Natural killer cell (primary cell): ENCODE results near the gene LAIR2. TPM values are rescaled to one million over a fixed set of nuclear protein-coding genes. Genes with fewer than 3 reads are reported as not detected.

Experiments
- ATAC-seq, 3 donors: fragments of 150-1000 bp in 2 of 3; fragments of 200-7000 bp in 1 of 3; cut with Tn5 transposase; 1 replicate in 1 of 3; 2 replicates in 2 of 3; pipeline ENCODE4 v1.10.0; 2021; ENCODE audit warnings: mild to moderate bottlenecking in 2 of 3, moderate library complexity in 2 of 3
- DNase-seq, 2 donors: peaks; one replicate each; pipeline versions ENCODE4 v3.0.0 to v3.0.0-alpha.2; 2013 to 2021; ENCODE audit warnings: mixed read lengths in 1 of 2
- H3K27ac ChIP-seq: one replicate; pipeline ENCODE4 v1.5.1; 2013; ENCODE audit warnings: mild to moderate bottlenecking, low read length
- H3K27me3 ChIP-seq: one replicate; pipeline ENCODE4 v1.6.1; 2013; ENCODE audit warnings: low read length; ENCODE audit not compliant: control insufficient read depth, insufficient read depth
- H3K36me3 ChIP-seq: one replicate; pipeline ENCODE4 v1.6.1; 2013; ENCODE audit warnings: low read length; ENCODE audit not compliant: control insufficient read depth, insufficient read depth
- H3K4me1 ChIP-seq: one replicate; pipeline ENCODE4 v1.6.1; 2013; ENCODE audit warnings: low read length; ENCODE audit not compliant: control insufficient read depth, insufficient read depth
- H3K4me3 ChIP-seq: one replicate; pipeline ENCODE4 v1.5.1; 2013; ENCODE audit warnings: low read length
- H3K9me3 ChIP-seq: one replicate; pipeline ENCODE4 v1.6.1; 2013; ENCODE audit warnings: low read length; ENCODE audit not compliant: control insufficient read depth, insufficient read depth
- H3K27ac Mint-ChIP-seq, 2 donors: one replicate each; pipeline ENCODE4 v1.8.0; 2022; ENCODE audit warnings: mild to moderate bottlenecking in 2 of 2, mixed read lengths in 2 of 2, moderate library complexity in 1 of 2
- H3K27me3 Mint-ChIP-seq, 2 donors: one replicate each; pipeline ENCODE4 v1.8.0; 2022; ENCODE audit warnings: low read depth in 2 of 2, mixed read lengths in 2 of 2
- H3K36me3 Mint-ChIP-seq: one replicate; pipeline ENCODE4 v1.8.0; 2022; ENCODE audit warnings: mixed read lengths
- H3K4me1 Mint-ChIP-seq, 2 donors: one replicate each; pipeline ENCODE4 v1.8.0; 2022; ENCODE audit warnings: mixed read lengths in 2 of 2
- H3K4me3 Mint-ChIP-seq: one replicate; pipeline ENCODE4 v1.8.0; 2022; ENCODE audit warnings: mild to moderate bottlenecking, moderate library complexity, mixed read lengths
- H3K9me3 Mint-ChIP-seq, 2 donors: one replicate each; pipeline ENCODE4 v1.8.0; 2022; ENCODE audit warnings: mixed read lengths in 2 of 2
- WGBS: methylation state at CpG from one replicate; pipeline ENCODE4 v1.1.7; 2013; ENCODE audit warnings: missing lambda C conversion rate; ENCODE audit not compliant: insufficient coverage; 5-methylcytosine and 5-hydroxymethylcytosine counted together
- intact Hi-C: fragments of 100-400 bp; cut with micrococcal nuclease; formaldehyde crosslinking; loops from one replicate; pipeline ENCODE4 v1.14.2; 2022
- total RNA-seq, 4 donors: library from RNA; stranded (reverse); fragments of 120-200 nt in 1 of 4; gene quantifications; one replicate each; pipeline versions ENCODE4 v1.2.3 to v1.2.4, GENCODE V29; 2013 to 2022
- TF ChIP-seq, protein P1 (sequence below): fragments of 200-600 bp; IDR thresholded peaks from one replicate; pipeline ENCODE4 v1.8.0; 2022; ENCODE audit warnings: antibody characterized with exemption

LAIR2 gene
- total RNA-seq, 3 donors from 2014 or later (not counting 1 experiment from before 2014, with no cell fraction given), result 44.1 to 67.7 (median 53.3) TPM

DNA sequence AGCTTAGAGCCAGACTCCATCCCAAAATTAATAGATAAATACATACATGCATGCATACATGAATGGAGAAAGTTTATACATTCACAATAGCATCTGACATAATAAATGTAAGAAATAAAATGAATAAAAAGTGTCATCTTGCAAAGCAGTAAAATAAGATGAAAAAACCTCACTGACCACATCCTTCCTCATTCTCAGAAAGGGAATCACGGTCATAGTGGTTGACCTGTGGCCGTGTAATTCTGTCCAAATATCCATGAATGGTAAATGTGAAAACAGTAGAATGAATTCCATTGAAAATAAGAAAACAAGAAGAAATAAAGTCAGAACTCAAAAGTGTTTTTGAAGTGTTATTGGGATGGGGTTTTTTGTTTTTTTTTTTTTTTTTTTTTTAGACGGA is 19.7 kb upstream of the LAIR2 start:
- no peak overlapping the region for H3K4me3 ChIP-seq
- 0% methylated on average over 1 of the region's 3 CpGs for WGBS
- peaks cover 41% of the 10 kb centered on the region for H3K4me1 ChIP-seq
- DNase-seq, result no peak
- Mint-ChIP-seq H3K36me3 (no peaks in the 10 kb centered on the region), H3K27ac (no peak overlapping the region), H3K27me3 (peaks cover 29 to 31% of the 10 kb centered on the region in 2 donors), H3K4me1 (peaks cover 42 to 60% of the 10 kb centered on the region in 2 donors), H3K9me3 (no peaks in the 10 kb centered on the region), H3K4me3 (peak overlapping the region; percentile 76)
- TF ChIP-seq, protein P1, sequence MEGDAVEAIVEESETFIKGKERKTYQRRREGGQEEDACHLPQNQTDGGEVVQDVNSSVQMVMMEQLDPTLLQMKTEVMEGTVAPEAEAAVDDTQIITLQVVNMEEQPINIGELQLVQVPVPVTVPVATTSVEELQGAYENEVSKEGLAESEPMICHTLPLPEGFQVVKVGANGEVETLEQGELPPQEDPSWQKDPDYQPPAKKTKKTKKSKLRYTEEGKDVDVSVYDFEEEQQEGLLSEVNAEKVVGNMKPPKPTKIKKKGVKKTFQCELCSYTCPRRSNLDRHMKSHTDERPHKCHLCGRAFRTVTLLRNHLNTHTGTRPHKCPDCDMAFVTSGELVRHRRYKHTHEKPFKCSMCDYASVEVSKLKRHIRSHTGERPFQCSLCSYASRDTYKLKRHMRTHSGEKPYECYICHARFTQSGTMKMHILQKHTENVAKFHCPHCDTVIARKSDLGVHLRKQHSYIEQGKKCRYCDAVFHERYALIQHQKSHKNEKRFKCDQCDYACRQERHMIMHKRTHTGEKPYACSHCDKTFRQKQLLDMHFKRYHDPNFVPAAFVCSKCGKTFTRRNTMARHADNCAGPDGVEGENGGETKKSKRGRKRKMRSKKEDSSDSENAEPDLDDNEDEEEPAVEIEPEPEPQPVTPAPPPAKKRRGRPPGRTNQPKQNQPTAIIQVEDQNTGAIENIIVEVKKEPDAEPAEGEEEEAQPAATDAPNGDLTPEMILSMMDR, result no peak
- H3K27ac ChIP-seq, result no peak overlapping the region
- peaks cover 8% of the 10 kb centered on the region for H3K27me3 ChIP-seq
- ATAC-seq, result peak in 1 of 3 donors; percentile 41
- intact Hi-C loops, result loop anchor here (5.0 kb wide), 2 partner anchors 49 to 69 kb away; no protein-coding TSS in a partner anchor
- no peaks in the 10 kb centered on the region for H3K9me3 ChIP-seq
- no peaks in the 10 kb centered on the region for H3K36me3 ChIP-seq

DNA sequence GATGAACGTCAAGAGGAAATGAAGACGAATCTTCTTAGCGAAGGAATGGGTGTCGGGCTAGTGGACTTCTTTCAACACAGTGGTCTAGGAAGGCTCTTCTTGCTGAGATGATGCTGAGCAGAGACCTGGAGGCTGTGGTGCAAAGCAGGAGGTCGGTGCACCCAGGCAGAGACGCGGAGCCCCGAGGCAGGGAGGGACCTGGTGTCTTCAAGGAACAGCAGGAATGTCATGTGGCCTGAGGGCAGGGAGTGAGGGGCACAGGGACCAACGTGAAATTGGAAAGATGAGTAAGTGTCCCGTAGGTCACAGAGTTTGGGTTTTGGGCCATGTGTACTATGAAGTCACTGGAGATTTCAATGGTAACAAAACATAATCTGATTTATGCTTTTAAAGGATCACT is 18.2 kb upstream of the LAIR2 start:
- Histone ChIP-seq H3K4me3 (no peak overlapping the region), H3K36me3 (no peaks in the 10 kb centered on the region), H3K9me3 (no peaks in the 10 kb centered on the region), H3K27me3 (peaks cover 9% of the 10 kb centered on the region), H3K4me1 (peaks cover 36% of the 10 kb centered on the region), H3K27ac (no peak overlapping the region)
- 86% methylated on average over 10 of the region's 10 CpGs for WGBS
- H3K9me3 Mint-ChIP-seq, result no peaks in the 10 kb centered on the region
- H3K4me3 Mint-ChIP-seq, result no peak overlapping the region
- TF ChIP-seq, protein P1, result no peak
- H3K4me1 Mint-ChIP-seq, result peaks cover 33 to 53% of the 10 kb centered on the region in 2 donors
- no peak for DNase-seq
- H3K27me3 Mint-ChIP-seq, result peaks cover 23% of the 10 kb centered on the region in 2 donors
- ATAC-seq, result no peak
- H3K36me3 Mint-ChIP-seq, result no peaks in the 10 kb centered on the region
- H3K27ac Mint-ChIP-seq, result no peak overlapping the region
- intact Hi-C loops, result loop anchor here (5.0 kb wide), 2 partner anchors 48 to 68 kb away; no protein-coding TSS in a partner anchor

DNA sequence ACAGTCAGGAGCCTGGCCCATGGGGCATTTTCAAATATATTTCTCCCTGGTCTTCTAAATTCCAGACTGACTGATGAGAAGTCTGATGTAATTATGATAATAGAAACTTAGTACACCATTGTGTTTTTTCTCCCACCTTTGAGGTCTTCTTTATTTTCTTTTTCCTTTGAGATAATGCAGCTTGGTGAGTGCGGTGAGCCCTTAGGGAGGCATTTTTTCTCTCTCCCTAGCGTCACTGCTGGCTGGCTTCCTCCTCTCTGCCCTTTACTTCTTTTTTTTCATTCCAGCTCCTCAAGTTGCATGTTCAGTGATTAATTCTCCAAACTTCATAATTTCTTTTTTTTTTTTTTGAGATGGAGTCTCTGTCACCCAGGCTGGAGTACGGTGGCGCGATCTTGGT is 16.8 kb upstream of the LAIR2 start:
- no peak overlapping the region for H3K27ac ChIP-seq
- Mint-ChIP-seq H3K4me3 (no peak overlapping the region), H3K36me3 (no peaks in the 10 kb centered on the region), H3K27ac (no peak overlapping the region), H3K9me3 (no peaks in the 10 kb centered on the region), H3K4me1 (peaks cover 19 to 41% of the 10 kb centered on the region in 2 donors), H3K27me3 (peaks cover 28 to 29% of the 10 kb centered on the region in 2 donors)
- intact Hi-C loops, result no loop called here
- peaks cover 25% of the 10 kb centered on the region for H3K4me1 ChIP-seq
- peaks cover 13% of the 10 kb centered on the region for H3K27me3 ChIP-seq
- H3K9me3 ChIP-seq, result no peaks in the 10 kb centered on the region
- TF ChIP-seq, protein P1, result no peak
- ATAC-seq, result no peak
- no peaks in the 10 kb centered on the region for H3K36me3 ChIP-seq
- 83% methylated on average over 5 of the region's 5 CpGs for WGBS
- H3K4me3 ChIP-seq, result no peak overlapping the region
- DNase-seq, result no peak

DNA sequence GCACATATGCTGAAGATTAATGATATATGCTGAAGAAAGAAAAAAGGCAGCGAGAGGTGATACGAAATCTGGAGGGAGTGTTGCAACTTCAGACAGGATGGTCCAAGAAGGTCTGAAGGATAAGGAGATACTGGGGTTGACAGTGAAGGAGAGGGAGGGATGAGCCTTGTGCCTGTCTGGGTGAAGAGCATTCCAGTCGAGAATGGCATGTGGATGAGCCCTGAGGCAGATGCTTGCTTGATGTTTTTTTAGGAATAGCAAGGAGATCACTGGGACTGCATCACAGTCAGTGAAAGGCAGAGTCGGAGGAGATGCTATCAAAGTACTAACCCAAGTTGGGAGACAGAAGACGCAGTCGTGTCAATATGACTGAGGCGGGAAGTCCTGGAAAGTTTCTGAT is 13.3 kb upstream of the LAIR2 start:
- Mint-ChIP-seq H3K27me3 (peaks cover 27 to 34% of the 10 kb centered on the region in 2 donors), H3K4me1 (peaks cover 0 to 23% of the 10 kb centered on the region in 2 donors), H3K4me3 (no peak overlapping the region), H3K36me3 (no peaks in the 10 kb centered on the region), H3K27ac (no peak overlapping the region), H3K9me3 (no peaks in the 10 kb centered on the region)
- TF ChIP-seq, protein P1, result no peak
- Histone ChIP-seq H3K4me3 (no peak overlapping the region), H3K36me3 (no peaks in the 10 kb centered on the region), H3K27ac (no peak overlapping the region), H3K4me1 (no peaks in the 10 kb centered on the region), H3K27me3 (peaks cover 10% of the 10 kb centered on the region), H3K9me3 (no peaks in the 10 kb centered on the region)
- 84% methylated on average over 7 of the region's 7 CpGs for WGBS
- intact Hi-C loops, result no loop called here
- no peak for ATAC-seq
- DNase-seq, result no peak
